GM12874 (cell line): ENCODE data around the gene GLTP.

ENCODE experiments used
- TF ChIP-seq, protein P1 (sequence below): IDR thresholded peaks from 2 replicates; pipeline ENCODE4 v1.5.1; 2011; ENCODE audit warnings: low read depth, mild to moderate bottlenecking, control low read depth, low read length, moderate library complexity; ENCODE audit not compliant: insufficient read depth

The GLTP gene

DNA sequence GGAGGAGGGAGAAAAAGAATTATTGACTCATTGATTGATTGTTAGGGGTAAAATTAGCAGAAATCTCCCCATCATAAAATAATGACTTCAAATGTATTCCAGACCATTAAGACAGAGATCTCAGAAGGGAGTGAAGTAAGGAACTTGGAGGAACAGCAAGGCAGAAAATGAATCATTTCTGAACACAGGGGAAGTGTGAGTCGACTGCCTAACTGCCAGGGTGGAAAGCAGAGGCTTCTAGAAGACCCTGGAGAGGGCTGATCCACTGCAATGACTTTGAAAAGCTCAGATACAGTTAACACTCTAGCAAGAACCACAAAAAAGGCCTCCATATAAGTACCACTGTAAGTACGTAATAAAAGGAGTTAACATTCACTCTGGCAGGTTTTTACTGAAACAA lies 9.7 kb downstream of the GLTP start:
- TF ChIP-seq, protein P1, sequence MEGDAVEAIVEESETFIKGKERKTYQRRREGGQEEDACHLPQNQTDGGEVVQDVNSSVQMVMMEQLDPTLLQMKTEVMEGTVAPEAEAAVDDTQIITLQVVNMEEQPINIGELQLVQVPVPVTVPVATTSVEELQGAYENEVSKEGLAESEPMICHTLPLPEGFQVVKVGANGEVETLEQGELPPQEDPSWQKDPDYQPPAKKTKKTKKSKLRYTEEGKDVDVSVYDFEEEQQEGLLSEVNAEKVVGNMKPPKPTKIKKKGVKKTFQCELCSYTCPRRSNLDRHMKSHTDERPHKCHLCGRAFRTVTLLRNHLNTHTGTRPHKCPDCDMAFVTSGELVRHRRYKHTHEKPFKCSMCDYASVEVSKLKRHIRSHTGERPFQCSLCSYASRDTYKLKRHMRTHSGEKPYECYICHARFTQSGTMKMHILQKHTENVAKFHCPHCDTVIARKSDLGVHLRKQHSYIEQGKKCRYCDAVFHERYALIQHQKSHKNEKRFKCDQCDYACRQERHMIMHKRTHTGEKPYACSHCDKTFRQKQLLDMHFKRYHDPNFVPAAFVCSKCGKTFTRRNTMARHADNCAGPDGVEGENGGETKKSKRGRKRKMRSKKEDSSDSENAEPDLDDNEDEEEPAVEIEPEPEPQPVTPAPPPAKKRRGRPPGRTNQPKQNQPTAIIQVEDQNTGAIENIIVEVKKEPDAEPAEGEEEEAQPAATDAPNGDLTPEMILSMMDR: no peak

DNA sequence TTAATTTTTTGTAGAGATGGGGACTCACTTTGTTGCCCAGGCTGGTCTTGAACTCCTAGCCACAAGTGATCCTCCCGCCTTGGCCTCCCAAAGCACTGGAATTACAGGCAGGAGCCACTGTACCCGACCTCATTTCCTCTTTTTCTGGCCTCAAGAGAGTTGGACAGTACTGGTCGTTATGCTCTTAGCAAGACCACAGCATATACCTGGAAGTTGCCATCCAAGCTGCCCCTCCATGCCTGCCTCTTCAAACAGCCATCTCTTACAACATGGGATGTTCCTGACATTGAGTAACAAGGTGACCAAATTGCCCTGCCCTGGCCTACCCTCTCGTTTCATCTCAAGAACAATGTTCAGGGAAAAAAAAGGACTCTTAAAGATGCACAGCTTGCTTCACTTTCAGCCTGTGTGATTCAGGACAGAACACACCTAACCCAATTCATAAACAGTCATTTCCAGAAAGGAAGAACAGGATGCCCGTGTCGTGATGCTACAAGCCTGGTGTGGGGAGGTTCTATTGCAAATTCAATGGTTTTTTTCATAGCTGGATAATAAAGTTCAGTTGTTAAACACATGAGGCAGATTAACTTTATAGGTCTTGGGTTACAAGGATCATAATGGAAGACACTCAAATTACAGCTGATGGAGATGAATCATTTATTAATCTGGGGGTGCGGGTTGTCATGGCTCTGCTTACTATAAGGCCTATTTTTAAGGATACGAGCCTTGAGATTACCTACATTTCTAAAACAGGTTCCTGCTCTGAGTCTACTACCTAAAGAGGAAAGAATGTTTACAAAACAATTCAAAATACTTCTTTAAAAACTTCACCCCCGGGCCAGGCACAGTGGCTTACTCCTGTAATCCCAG lies 11.9 kb downstream of the GLTP start:
- TF ChIP-seq, protein P1: no peak

DNA sequence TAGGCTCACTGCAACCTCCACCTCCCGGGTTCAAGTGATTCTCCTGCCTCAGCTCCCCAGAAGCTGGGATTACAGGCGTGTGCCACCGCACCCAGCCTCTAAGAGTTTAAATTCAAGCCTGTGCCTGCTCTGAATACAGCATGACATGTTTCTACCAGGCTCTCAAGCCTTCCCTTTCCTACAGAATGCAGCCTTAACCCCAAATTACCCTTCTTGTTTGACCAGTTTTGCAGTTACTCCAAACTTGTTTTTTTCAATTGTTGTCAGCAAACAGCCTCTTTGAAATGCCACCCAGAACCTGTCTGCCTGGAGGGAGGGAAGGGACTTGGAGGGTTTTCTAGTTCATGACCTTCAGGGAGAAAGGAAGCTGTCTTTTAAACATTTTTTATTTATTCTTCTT lies 15.4 kb downstream of the GLTP start:
- TF ChIP-seq, protein P1: no peak

DNA sequence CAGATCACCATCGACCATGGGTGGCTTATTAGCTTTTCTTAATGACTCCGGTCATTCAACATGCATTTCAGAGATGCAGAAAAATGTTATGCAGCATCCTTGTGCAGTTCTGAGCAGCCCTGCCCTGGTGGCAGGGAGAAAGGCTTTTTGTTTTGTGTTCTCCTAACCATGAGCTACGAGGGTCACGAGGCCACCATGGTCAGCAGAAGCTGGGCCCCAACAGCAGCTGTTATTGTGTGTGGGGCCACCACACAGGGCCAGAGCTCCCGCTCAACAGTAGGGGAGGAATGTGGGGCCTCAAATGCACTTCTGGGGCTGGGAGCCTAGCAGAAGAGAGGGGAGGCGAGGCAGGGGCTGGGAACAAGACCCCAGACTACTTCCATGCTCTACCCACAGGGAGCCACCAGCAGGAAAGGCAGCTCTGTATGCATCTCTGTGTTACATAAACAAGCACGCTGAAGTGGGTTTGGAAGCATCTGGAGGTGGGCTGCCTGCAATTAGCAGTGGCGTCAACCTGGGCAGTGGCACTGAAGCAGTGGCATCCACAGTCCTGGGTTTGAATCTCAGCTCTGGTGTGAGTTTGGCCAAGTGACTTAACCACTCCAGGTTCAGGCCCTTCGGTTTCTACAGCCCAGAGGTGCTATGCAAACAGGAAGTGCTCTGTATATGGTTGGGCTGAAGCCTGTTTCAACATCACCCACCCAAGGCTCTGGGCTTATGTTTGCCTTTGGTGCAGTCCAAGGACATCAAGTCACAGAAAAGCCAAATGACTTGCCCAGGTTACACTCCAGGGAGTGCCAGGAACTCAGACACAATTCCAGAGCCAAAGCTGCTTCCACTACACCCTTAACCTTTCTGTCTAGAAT lies 16.3 kb downstream of the GLTP start:
- TF ChIP-seq, protein P1: no peak

DNA sequence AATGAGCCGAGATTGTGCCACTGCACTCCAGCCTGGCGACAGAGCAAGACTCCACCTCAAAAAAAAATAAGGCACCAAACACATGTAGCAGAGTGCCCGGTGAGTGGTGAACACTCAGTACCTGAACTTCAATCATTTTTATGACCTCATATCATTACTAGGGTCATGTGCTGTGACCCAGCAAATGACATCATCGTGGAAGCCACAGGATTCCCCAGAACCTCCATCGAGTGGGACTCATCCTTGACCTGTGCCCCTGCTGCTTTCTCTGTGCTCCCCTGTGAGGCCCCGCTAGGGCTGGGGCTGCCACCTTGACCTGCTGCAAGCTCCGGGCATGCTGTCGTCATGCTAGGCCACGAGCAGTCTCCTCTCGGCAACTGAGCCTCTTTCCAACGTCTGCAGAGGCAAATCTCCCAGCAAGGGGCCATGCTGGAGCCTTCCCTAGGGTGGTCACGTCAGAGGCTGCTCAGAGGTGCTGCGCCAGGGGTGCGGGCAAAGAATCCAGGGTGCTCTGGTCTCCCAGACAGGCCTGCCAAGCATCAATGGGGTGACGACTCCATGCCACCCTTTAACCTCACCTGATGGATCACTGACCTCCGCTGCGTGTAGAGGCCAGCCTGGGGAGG lies 18.5 kb downstream of the GLTP start:
- TF ChIP-seq, protein P1: no peak

DNA sequence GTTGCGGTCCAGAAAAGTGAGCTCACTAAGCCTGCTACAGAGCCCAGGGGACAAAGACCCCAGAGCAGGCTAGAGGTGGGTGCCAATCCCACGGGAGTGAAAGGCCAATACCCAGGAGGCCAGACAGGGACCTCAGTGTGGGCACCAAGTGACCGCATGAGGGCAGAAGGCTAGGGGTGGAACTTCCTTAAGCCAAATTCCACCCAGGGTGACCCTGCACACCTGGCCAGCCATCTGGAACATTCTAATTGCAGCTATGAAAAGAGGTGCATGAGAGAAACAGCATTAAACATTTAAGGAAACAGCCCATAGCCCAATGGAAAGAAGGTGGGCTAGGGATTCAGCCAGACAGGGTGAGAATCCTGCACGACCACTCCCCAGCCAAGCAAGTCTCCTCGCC lies 19.4 kb downstream of the GLTP start:
- TF ChIP-seq, protein P1: no peak

DNA sequence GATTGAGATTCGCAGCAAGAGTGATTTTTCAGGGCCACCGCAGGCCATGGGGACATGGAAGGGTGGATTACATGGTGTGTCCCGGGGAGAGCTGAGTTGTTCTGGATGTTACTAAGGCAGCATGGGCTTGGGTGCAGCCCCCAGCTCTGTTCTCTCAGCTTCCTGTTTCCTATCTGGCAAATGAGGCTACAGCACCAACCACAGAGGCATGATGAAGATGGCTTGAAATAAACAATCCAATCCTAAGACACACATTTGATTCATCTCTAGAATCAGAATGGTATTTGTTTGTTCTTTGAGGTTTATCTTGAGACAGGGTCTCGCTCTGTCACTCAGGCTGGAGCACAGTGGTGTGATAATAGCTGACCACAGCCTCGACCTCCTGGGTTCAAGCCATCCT lies 21.6 kb downstream of the GLTP start:
- TF ChIP-seq, protein P1: no peak
